Left ventricle myocardium inferior (tissue), 1 donor: ENCODE results near the gene CLDN3. TPM values are rescaled to one million over a fixed set of nuclear protein-coding genes. Genes with fewer than 3 reads are reported as not detected.
"Not testable (repeated sequence)": the region's sequence is repeated elsewhere in the genome, so short reads cannot be mapped to it uniquely, and the experiment has no call there.

Experiments used
- DNase-seq: peaks from one replicate; pipeline ENCODE4 v3.0.0-alpha.2; 2020
- H3K27ac ChIP-seq: fragments of 200-600 bp; replicated peaks from 2 replicates; pipeline ENCODE4 v1.8.0; 2021
- H3K27me3 ChIP-seq: fragments of 200-600 bp; 2 replicates; pipeline ENCODE4 v1.8.0; 2021; ENCODE audit warnings: low read depth
- H3K36me3 ChIP-seq: fragments of 200-600 bp; 2 replicates; pipeline ENCODE4 v1.8.0; 2021
- H3K4me1 ChIP-seq: fragments of 200-600 bp; 2 replicates; pipeline ENCODE4 v1.8.0; 2021
- H3K4me3 ChIP-seq: fragments of 200-600 bp; 2 replicates; pipeline ENCODE4 v1.8.0; 2021; ENCODE audit warnings: mild to moderate bottlenecking, moderate library complexity
- H3K9me3 ChIP-seq: fragments of 200-600 bp; replicated peaks from 2 replicates; pipeline ENCODE4 v1.8.0; 2021
- CTCF ChIP-seq: fragments of 200-600 bp; IDR thresholded peaks from 2 replicates; pipeline ENCODE4 v1.8.0; 2021; ENCODE audit warnings: antibody characterized with exemption, mild to moderate bottlenecking, borderline replicate concordance
- intact Hi-C: fragments of 100-400 bp; cut with micrococcal nuclease; formaldehyde crosslinking; loops from one replicate; pipeline ENCODE4 v1.11.0; 2022
- total RNA-seq: library from RNA; stranded (reverse); fragmentation: NEBNext Ultra II Directional; extraction: Animal tissue kit (Norgen Biotek cat#: 25700); gene quantifications from one replicate; pipeline ENCODE4 v1.2.1, GENCODE V29; 2021
- donor health status: DM: no; HTN: yes; CAD: no; lungs with severe emphysema.

Gene CLDN3
- total RNA-seq, 1 donor from 2014 or later: not detected

DNA sequence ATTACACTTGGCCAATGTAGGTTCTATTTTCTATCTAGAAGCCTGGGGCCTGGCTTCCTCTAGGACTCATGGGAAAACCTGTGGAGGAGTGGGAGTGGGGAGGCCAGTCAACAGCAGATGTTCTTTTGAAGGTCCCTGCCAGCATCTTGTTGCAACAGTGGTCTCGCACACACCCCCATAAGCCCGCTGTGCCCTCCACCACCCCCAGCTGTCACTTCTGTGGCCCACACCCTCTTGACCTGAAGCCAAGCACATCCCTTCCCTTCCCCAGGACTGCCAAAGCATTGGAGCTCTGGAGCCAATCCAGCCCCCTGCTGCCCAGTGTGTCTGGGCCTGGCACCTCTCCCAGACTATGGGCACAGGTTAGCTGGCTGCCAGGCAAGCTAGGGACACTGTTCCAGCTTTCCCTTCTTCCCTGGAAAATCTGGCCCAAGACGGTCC is 48.7 kb downstream of the CLDN3 start:
- intact Hi-C loops: no loop called here

DNA sequence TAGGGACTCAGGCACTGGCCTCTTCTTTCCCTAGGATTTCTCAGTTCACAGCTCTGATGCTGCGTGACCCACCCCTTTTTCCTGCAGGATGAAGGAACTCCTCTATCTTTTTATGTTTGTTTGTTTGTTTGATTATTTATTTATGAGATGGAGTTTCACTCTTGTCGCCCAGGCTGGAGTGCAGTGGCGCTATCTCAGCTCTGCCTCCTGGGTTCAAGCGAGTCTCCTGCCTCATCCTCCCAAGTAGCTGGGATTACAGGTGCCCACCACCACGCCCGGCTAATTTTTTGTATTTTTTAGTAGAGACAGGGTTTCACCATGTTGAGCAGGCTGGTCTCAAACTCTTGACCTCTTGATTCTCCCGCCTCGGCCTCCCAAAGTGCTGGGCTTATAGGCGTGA is 49.6 kb downstream of the CLDN3 start:
- H3K27ac ChIP-seq, H3K36me3 ChIP-seq, H3K9me3 ChIP-seq, DNase-seq, H3K4me3 ChIP-seq, intact Hi-C loops: not testable (repeated sequence)
- H3K27me3 ChIP-seq: peaks cover 16% of the 10 kb centered on the region
- H3K4me1 ChIP-seq: peaks cover 48% of the 10 kb centered on the region

More for the DNA sequence above, 48.7 kb downstream of the CLDN3 start:
- Histone ChIP-seq H3K9me3 (no peaks in the 10 kb centered on the region), H3K4me3 (no peak overlapping the region), H3K36me3 (no peaks in the 10 kb centered on the region), H3K27me3 (peaks cover 22% of the 10 kb centered on the region), H3K27ac (peak overlapping the region; percentile 62), H3K4me1 (peaks cover 45% of the 10 kb centered on the region)
- no peak for TF ChIP-seq CTCF
- peak; percentile 73 for DNase-seq

DNA sequence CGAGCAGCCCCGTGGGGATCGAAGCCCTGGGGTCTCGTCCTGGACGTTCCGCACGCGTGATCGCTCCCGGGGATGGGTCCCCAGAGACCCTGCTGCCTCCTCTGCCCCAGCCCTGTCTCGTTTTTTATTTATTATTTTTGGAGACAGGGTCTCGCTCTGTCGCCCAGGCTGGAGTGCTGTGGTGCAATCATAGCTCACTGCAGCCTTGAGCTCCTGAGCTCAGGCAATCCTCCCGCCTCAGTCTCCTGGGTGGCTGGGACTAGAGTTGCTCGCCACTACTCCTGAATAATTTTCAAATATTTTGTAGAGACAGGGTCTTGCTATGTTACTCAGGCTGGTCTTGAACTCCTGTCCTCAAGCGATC is 50.3 kb downstream of the CLDN3 start:
- no peaks in the 10 kb centered on the region for H3K36me3 ChIP-seq
- DNase-seq: no peak
- no peak for TF ChIP-seq CTCF
- no peak overlapping the region for H3K27ac ChIP-seq
- no peaks in the 10 kb centered on the region for H3K9me3 ChIP-seq
- intact Hi-C loops: no loop called here
- peaks cover 48% of the 10 kb centered on the region for H3K4me1 ChIP-seq
- peaks cover 16% of the 10 kb centered on the region for H3K27me3 ChIP-seq
- peak overlapping the region; percentile 88 for H3K4me3 ChIP-seq

Other genes starting within 250 kb of the CLDN3 start
- 38.9 TPM for gene BAZ1B, start 248.0 kb downstream of the CLDN3 start, total RNA-seq
- 82.9 TPM for gene BCL7B, start 212.6 kb downstream of the CLDN3 start, total RNA-seq
- 9.6 TPM for gene TBL2, start 191.7 kb downstream of the CLDN3 start, total RNA-seq
- 0.41 TPM for gene MLXIPL, start 145.7 kb downstream of the CLDN3 start, total RNA-seq
- gene VPS37D, start 102.4 kb downstream of the CLDN3 start, total RNA-seq: 3.1 TPM
- 14.0 TPM for gene DNAJC30, start 86.8 kb downstream of the CLDN3 start, total RNA-seq
- 65.0 TPM for gene BUD23, start 86.7 kb downstream of the CLDN3 start, total RNA-seq
- gene STX1A, start 50.6 kb downstream of the CLDN3 start, total RNA-seq: 2.9 TPM
- 25.2 TPM for gene ABHD11, start 31.5 kb downstream of the CLDN3 start, total RNA-seq
- gene CLDN4, start 60.7 kb upstream of the CLDN3 start, total RNA-seq: 0.27 TPM
- 0.44 TPM for gene METTL27, start 72.2 kb upstream of the CLDN3 start, total RNA-seq
- not detected for gene TMEM270, start 90.9 kb upstream of the CLDN3 start, total RNA-seq